Thoracic aorta (tissue), 2 donors: ENCODE measurements around the gene WDR38. TPM values are rescaled to one million over a fixed set of nuclear protein-coding genes. Genes with fewer than 3 reads are reported as not detected.

Experiments used
- ATAC-seq: fragments of 150-250 bp; one replicate; pipeline ENCODE4 v1.8.0; 2017; ENCODE audit warnings: low read depth; ENCODE audit not compliant: insufficient number of reproducible peaks, low FRiP score
- DNase-seq: peaks from one replicate; pipeline ENCODE4 v3.0.0-alpha.2; 2020; ENCODE audit warnings: low spot score
- H3K27ac ChIP-seq, 2 donors: fragments of 200-600 bp; sonication (generic); 1 replicate in 1 of 2; 2 replicates in 1 of 2; pipeline ENCODE4 v1.5.1; 2016; ENCODE audit warnings: mild to moderate bottlenecking in 2 of 2, moderate library complexity in 2 of 2
- H3K27me3 ChIP-seq: fragments of 200-600 bp; sonication (generic); replicated peaks from 2 replicates; pipeline ENCODE4 v1.6.0; 2016; ENCODE audit warnings: mild to moderate bottlenecking; ENCODE audit not compliant: insufficient read depth
- H3K36me3 ChIP-seq: fragments of 200-600 bp; sonication (generic); one replicate; pipeline ENCODE4 v1.5.1; 2016
- H3K4me1 ChIP-seq, 2 donors: fragments of 200-600 bp; sonication (generic); 1 replicate in 1 of 2; 2 replicates in 1 of 2; pipeline versions ENCODE4 v1.5.1 to v1.6.0; 2016; ENCODE audit warnings: low read depth in 2 of 2, mild to moderate bottlenecking in 1 of 2; ENCODE audit not compliant: control insufficient read depth in 1 of 2
- H3K4me3 ChIP-seq: fragments of 200-600 bp; sonication (generic); 2 replicates; pipeline ENCODE4 v1.5.1; 2016; ENCODE audit warnings: mild to moderate bottlenecking
- H3K9me3 ChIP-seq: fragments of 200-600 bp; sonication (generic); 2 replicates; pipeline ENCODE4 v1.5.1; 2016
- total RNA-seq, 2 donors: library from RNA; depleted of rRNA; stranded (reverse); fragments of >200 nt; gene quantifications; one replicate each; pipeline versions ENCODE4 v1.1.0 to v1.2.3, GENCODE V29; 2016
- TF ChIP-seq, protein P1 (sequence below): fragments of 200-600 bp; sonication (generic); IDR thresholded peaks from one replicate; pipeline ENCODE4 v1.5.1; 2019; ENCODE audit warnings: antibody characterized with exemption

Gene WDR38, protein sequence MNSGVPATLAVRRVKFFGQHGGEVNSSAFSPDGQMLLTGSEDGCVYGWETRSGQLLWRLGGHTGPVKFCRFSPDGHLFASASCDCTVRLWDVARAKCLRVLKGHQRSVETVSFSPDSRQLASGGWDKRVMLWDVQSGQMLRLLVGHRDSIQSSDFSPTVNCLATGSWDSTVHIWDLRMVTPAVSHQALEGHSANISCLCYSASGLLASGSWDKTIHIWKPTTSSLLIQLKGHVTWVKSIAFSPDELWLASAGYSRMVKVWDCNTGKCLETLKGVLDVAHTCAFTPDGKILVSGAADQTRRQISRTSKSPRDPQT
- total RNA-seq, result not detected

GRCh38 chr9:124852829-124853531 is at the start of gene WDR38:
WDR38 (plus strand) TSS chr9:124853460; CDS start chr9:124853532, 72 bp downstream.
- ATAC-seq, result peak; percentile 81
- Histone ChIP-seq H3K27me3 (no peaks in the 10 kb centered on the region), H3K27ac (peak within 1 kb of the TSS; percentile 45 to 48)

GRCh38 chr9:124803911-124804310 is 49.3 kb upstream of the WDR38 start:
- no peaks in the 10 kb centered on the region for H3K4me1 ChIP-seq
- DNase-seq (no peak), ATAC-seq (no peak)
- H3K9me3 ChIP-seq, result no peaks in the 10 kb centered on the region
- no peak overlapping the region for H3K4me3 ChIP-seq
- H3K36me3 ChIP-seq, result no peaks in the 10 kb centered on the region
- TF ChIP-seq, protein P1, sequence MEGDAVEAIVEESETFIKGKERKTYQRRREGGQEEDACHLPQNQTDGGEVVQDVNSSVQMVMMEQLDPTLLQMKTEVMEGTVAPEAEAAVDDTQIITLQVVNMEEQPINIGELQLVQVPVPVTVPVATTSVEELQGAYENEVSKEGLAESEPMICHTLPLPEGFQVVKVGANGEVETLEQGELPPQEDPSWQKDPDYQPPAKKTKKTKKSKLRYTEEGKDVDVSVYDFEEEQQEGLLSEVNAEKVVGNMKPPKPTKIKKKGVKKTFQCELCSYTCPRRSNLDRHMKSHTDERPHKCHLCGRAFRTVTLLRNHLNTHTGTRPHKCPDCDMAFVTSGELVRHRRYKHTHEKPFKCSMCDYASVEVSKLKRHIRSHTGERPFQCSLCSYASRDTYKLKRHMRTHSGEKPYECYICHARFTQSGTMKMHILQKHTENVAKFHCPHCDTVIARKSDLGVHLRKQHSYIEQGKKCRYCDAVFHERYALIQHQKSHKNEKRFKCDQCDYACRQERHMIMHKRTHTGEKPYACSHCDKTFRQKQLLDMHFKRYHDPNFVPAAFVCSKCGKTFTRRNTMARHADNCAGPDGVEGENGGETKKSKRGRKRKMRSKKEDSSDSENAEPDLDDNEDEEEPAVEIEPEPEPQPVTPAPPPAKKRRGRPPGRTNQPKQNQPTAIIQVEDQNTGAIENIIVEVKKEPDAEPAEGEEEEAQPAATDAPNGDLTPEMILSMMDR, result no peak
- H3K27me3 ChIP-seq, result no peaks in the 10 kb centered on the region
- H3K27ac ChIP-seq, result no peak overlapping the region

More at GRCh38 chr9:124852829-124853531, at the start of gene WDR38:
- H3K9me3 ChIP-seq, result no peaks in the 10 kb centered on the region
- peaks cover 9 to 16% of the 10 kb centered on the region in 2 donors for H3K4me1 ChIP-seq
- TF ChIP-seq, protein P1, result peak; percentile 98
- H3K4me3 ChIP-seq, result peak within 1 kb of the TSS; percentile 78
- peaks cover 11% of the 10 kb centered on the region for H3K36me3 ChIP-seq
- no peak for DNase-seq

GRCh38 chr9:124805186-124805585 is 48.1 kb upstream of the WDR38 start:
- Histone ChIP-seq H3K27me3 (no peaks in the 10 kb centered on the region), H3K4me3 (no peak overlapping the region), H3K36me3 (no peaks in the 10 kb centered on the region), H3K9me3 (no peaks in the 10 kb centered on the region), H3K4me1 (no peaks in the 10 kb centered on the region), H3K27ac (no peak overlapping the region)
- TF ChIP-seq, protein P1, result no peak
- ATAC-seq (no peak), DNase-seq (no peak)

DNA sequence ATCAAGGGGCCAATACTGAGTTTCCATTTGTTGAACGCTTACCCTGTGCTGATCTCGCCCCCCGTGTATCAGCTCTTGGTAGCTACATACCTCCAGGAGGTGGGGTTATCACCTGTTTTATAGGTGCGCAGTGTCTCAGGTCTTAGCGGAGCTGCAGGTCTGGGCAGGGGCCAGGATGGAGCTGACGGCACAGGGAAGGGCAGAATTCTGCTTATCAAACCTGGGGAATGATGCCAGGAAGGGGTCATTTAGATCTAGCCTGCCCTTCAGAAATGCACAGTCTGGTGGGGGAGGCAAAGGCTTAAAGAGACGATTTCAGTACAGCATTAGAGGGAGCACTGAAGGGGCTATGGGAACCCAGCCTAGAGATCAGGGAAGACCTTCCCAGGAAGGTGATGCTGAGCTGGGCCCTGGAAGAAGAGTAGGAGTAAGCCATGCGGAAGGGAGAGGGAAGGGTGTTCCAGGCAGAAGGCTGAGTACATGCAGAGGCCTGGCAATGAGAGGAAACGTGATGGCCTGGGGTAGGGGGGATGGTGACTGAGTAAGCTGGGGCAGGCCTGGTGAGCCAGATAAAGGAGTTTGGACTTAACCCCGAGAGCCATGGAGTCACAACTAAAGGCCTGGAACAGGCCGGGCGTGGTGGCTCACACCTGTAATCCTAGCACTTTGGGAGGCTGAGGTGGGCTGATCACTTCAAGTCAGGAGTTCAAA is 44.9 kb upstream of the WDR38 start:
- TF ChIP-seq, protein P1, result no peak
- DNase-seq (no peak), ATAC-seq (no peak)
- Histone ChIP-seq H3K4me1 (no peaks in the 10 kb centered on the region), H3K4me3 (no peak overlapping the region), H3K27ac (no peak overlapping the region), H3K9me3 (no peaks in the 10 kb centered on the region), H3K27me3 (no peaks in the 10 kb centered on the region), H3K36me3 (no peaks in the 10 kb centered on the region)

GRCh38 chr9:124809211-124809610 is 44.0 kb upstream of the WDR38 start:
- Histone ChIP-seq H3K27ac (no peak overlapping the region), H3K4me1 (no peaks in the 10 kb centered on the region), H3K36me3 (no peaks in the 10 kb centered on the region), H3K27me3 (no peaks in the 10 kb centered on the region), H3K4me3 (no peak overlapping the region), H3K9me3 (no peaks in the 10 kb centered on the region)
- ATAC-seq (no peak), DNase-seq (no peak)
- TF ChIP-seq, protein P1, result no peak
